Measurements from ENCODE around the gene FBXW11.

- TF ChIP-seq MAX (IDR thresholded peaks at IDR 0.05) (no peak), CTCF (IDR thresholded peaks at IDR 0.05) (no peak), FOSL2 (IDR thresholded peaks at IDR 0.05) (no peak), FOSL2 (CRISPR knock-in tag; IDR thresholded peaks at IDR 0.05) (no peak), ATOH8 (CRISPR knock-in tag; IDR thresholded peaks at IDR 0.05; ENCODE audit: low read depth) (no peak), POLR2A (IDR thresholded peaks at IDR 0.05; ENCODE audit: low read length) (no peak), EP300 (IDR thresholded peaks at IDR 0.05) (no peak), RAD21 (conservative IDR thresholded peaks at IDR 0.05 in 1 of 2, IDR thresholded peaks at IDR 0.05 in 1 of 2) (no peak), ZFP36 (IDR thresholded peaks at IDR 0.05; ENCODE audit: borderline replicate concordance, partially characterized antibody) (no peak), HDAC2 (IDR thresholded peaks at IDR 0.05) (no peak), MAZ (IDR thresholded peaks at IDR 0.05; ENCODE audit: borderline replicate concordance, low read depth, low read length) (no peak), MYC (IDR thresholded peaks at IDR 0.05; ENCODE audit: borderline replicate concordance, low read length) (no peak), JUN (IDR thresholded peaks at IDR 0.05) (no peak), NR3C1 (IDR thresholded peaks at IDR 0.05) (no peak), HMGXB4 (CRISPR knock-in tag; IDR thresholded peaks at IDR 0.05; ENCODE audit: borderline replicate concordance) (no peak)
Observed at GRCh38 chr5:171855798-171856763, 150.4 kb downstream of the FBXW11 start.
